Suppressor macrophage treated with lipopolysaccharide for 1 hour (primary cell): ENCODE data around the gene ATP8A2.
A peak's percentile ranks its signal among the peaks of the same experiment; 100 is the strongest.
"Not testable (repeated sequence)": the region's sequence is repeated elsewhere in the genome, so short reads cannot be mapped to it uniquely, and the experiment has no call there.

ENCODE experiments used
- DNase-seq, 3 donors: peaks; one replicate each; pipeline ENCODE4 v3.0.0-alpha.2; 2020 to 2022

The ATP8A2 gene

DNA sequence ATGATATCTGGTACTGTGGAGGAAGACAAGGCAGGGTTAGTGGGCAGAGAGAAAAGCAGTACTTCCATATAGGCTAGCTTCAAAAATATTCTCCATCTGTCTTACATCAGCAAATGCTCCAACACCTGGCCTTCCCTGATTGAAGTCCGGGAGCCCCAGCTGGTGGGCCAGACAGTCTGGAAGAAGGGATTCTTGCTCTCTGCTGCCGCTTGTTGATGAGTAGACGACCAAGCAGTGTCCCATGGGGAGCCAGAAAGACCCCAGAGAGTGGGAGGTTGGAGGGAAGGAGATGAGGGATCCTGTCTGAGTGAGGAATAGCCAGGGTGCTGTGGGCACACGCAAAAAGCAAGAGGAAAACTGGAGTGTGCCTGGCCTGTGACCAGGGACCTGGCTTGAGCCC, 95.1 kb downstream of the ATP8A2 start:
- DNase-seq, result no peak

DNA sequence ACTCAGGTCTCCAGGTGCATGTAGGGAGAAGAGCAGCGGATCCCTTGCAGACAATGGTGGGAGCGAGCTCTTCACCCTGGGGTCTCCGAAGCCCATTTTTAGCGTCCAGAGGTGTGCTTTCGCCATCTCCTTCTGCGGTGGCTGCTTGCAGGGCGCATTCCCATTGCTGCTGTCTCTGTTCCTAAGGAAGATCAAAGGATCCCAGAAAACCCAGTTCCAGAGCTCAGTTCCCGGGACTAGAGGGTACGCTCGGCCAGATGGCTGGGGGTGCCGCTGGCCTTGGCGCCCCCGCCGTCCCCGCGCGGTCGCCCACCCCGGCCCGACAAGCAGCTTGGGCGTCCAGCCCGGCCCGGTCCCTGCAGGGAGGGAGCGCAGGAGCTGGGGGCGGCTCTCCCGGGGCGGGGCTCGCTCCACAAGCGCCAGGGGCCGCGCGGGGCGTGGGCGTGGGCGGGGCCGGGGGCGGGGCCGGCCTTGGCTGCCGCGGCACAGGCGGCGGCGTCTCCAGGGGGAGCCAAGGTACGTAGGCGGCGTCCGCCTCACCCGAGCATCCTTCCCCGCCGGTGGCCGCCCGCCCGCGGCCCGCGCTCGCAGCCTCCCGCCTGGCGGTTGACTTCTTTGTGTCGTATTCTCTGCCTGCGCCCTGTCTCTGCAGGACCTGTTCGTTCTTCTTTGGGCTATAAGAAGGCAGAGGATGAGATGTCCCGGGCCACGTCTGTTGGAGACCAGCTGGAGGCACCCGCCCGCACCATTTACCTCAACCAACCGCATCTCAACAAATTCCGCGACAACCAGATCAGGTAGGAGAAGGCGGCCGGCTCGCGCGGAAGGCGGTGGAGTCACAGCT, 96.8 kb downstream of the ATP8A2 start:
- peak in 1 of 3 donors; percentile 0 for DNase-seq

DNA sequence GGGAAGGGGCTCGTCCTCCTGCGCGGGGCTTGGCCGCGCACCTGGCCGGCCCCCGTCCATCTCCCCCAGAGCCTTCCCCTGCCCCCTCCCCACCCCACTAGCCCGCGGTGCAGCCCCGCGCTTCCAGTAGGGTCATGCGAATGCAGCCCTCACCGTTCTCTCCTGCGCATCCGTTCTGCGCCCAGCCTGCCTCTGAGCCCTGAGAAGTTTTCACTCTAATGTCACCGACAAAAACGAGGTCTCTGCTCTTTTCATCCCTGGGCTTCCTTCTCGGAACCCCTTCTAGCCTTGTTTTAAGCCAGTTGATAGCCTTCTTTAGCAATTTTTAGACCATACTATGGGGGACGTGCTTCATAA, 97.4 kb downstream of the ATP8A2 start:
- no peak for DNase-seq

DNA sequence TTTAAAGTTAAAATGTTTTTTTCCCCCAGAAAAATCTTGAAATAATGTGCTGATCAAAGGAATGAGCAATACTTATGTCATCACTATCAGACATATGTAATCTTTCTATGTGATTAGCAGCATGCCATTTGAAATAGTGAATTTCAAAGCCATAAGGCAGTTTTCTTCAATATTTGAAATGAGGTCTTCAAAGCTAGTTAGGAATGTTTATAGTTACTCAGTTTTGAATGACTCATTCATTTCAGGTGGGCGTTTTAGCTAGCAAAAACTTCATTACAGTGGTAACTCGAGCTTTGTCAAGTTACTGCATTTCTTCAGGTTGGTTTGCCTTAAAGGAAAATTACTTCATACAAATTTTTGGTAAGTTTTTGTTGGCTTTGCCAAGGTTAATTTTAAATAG, 102.1 kb downstream of the ATP8A2 start:
- peak in 1 of 3 donors; percentile 1 for DNase-seq

DNA sequence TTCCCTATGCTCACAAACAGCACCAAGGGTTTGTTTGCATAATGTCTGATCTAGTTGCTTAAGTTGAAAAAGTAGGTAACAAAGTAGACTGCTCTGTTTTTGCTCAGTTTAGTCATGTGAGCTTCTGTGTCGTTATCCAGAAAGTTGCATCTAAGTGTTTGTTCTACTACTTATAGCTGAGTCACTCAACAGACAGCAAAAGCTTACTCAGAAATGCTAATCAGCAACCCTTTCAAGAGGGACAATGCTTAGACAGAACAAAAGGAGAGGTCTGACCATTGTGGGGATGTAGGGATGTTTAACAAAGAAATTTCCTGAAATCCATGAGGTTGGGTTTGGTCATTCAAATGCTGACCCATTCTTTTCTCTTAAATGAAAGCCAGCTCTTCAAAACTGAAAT, 106.4 kb downstream of the ATP8A2 start:
- no peak for DNase-seq

DNA sequence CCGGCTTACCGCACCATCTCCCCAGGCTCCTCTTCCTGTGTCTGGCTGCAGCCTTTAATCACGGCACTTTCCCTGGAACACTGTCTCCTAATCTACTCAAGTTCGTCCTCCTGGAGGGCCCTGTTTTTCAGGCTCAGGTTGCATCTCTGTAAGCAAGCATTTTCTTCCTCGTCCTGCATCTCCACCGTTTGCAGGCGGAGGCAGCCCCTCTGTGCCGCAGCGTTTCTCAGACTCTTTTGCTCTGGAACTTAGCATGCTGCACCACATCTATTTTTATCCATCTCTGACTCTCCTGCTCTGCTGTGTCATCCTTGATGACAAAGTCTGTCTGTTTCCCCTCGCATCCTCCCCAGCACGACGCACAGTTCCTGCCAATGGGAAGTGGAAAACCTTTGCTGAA, 117.5 kb downstream of the ATP8A2 start:
- no peak for DNase-seq

DNA sequence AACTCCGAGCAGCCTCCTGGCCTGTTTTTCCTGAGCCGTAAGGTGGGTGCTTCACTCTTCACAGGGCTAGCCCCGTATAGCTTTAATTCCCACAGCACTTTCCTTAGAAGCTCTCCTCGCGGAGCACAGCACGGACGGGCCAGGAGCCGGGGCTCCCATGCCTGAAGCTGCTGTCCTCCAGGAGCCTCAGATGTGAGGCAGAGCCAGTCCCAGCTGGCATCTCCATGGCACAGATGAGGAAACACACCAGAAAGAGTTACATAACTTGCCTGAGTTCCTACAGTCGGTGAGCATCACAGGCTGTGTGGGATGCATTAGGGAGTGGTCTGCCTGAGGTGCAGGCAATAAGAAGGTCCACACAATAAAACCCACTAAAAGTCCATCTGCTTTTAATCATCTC, 118.5 kb downstream of the ATP8A2 start:
- no peak for DNase-seq

DNA sequence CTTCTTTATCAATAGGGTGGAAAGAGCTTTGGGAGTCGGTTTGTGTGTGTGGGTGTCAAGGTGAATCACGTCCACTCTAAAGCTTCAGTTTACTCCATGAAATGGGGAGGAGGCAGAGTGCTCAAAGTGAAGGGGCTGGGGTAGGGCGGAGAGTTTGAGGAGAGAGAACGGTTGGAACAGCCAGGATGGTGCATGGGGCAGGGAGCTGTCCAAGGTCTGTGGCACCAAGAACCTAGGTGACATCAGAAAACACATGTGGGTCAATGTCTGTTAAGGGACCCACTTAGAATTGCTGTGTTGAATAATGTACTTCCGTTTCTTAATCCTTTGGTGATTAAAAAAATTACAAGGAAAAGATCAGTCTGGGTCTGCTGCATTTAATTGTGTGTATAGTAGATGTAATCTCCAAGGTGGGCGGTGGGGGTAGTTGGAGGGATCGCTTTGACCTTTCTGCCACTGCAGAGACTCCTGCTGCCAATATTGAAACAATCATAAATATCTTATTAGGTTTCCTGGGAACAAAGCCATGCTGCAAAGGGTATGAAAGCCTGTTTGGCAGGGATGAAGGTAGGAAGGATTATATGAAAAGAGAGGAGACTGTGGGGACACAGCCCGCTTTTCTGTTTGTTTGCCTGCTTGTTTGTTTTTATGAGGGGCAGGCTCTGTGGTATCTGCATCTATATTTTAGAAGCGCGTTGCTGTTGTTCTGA, 122.3 kb downstream of the ATP8A2 start:
- no peak for DNase-seq

DNA sequence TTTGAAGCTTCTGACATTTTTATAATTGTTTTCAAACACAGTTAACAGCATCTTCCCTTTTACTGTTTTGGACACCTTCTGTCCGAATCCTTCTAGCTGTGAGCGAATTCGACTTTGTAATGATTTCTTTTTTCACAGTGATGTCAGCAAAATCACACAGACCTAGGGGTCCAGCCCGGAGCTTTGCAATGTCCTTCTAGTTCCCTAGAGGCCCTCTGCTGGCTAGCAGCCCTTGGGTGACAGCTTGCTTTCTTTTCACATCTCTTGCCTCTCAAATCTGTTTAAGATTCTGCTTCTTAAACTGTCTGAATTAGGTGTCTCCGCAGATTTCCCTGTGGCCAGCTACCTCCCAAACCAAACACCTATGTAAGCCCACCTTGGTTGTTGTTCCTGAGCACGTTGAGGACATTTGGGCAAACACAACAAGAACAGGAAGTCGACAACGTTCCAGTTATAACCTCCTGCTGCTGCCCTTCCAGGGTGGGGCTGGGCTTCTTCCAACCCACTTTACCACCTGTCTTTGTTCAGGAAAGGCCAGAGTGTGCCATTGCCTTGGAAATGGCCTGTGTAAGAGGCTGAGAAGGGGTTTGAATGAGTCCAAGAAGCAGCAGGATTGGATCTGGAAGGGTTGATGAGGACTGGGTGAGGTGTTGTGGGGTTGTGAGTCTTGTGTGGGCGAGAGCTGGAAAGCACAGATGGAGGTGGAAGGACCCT, 123.1 kb downstream of the ATP8A2 start:
- DNase-seq, result no peak

DNA sequence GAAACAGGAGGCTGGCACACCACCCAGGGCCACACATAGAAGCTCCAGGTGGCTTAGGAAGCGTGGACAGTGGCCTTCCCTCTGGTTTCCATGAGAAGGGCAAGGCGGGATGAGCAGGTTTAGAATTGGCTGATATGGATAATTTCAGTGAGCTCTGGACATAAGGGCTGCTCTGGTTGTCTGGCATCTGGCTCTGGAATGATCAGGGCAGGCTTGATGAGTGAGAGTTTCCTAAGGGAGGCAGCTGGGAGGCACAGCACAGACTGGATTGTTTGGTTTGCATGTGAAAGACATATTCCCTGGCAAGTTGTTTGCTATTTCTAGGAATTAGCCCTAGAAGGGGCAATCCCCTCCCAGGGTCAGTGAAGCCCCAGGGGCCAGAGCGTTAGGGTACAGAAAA, 129.5 kb downstream of the ATP8A2 start:
- DNase-seq, result no peak

DNA sequence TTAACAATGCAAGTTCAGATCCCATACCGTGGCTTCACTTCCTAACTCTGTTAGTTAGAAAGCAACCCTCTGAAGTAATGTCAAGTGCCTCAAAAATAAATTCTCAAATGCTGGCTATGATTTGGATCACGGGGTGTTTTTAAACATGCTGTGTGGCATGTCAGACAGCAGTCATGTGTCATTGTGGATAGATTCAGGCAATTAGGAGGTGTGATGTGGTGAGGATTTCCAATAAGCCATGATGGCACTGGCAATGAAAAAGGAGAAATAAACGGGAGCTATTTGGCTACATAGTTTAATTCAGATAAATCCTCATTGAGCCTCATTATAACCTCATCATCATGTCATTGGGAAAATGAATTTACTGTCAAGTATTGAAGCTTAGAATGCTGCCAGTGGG, 130.3 kb downstream of the ATP8A2 start:
- no peak for DNase-seq

DNA sequence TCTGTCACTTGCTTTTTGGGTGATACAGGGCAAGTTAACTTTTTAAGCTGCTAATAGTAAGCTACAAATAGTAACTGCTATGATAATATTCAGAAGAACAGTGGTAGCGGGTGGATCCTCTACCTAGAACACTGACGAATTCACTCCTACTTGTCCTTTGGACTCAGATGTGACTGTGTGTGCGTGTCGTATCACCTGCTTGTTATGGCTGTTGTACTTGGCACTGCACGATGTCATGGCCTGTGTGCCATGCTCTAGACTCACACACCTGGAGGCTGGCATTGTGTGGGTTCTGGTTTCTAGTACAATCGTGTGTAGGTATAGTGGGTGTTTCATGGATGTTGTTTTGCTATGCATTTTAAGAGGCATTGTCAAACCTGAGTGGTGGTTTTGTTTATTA, 130.8 kb downstream of the ATP8A2 start:
- no peak for DNase-seq

DNA sequence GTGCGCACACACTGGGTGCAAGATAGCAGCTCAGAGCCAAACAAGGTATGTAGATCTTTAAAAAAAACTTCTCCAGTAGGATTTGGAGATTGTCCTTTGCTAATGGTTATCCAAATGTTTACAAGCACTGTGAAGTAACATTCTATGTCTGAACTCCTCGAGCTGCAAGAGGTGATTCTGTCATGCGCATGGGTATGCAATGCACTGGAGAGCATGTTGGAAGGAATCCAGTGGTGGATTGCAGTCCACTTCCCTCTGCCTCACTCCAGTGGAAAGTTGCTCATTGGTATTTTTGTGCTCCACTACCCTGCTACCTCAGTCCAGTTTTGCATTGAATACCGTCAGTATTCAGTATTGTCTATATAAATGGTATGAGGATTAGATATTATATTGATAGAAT, 132.1 kb downstream of the ATP8A2 start:
- DNase-seq, result no peak

DNA sequence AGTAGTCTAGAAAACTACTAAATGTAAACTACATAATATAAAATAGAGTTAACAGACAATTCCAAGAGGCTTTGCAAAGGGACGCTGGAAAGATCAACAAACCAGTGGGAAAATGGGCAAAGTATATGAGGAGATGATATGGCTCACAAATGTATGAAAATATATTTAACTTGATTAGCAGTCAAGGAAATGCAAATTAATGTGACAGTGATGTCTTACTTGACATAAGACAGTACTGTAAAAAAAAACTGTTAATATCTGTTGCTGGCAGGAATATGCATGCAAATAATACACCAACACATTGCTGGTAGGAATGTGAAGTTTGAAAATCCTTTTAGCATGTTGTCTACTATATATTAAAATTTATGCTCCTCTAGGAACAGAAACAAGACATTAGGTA, 136.1 kb downstream of the ATP8A2 start:
- no peak for DNase-seq

DNA sequence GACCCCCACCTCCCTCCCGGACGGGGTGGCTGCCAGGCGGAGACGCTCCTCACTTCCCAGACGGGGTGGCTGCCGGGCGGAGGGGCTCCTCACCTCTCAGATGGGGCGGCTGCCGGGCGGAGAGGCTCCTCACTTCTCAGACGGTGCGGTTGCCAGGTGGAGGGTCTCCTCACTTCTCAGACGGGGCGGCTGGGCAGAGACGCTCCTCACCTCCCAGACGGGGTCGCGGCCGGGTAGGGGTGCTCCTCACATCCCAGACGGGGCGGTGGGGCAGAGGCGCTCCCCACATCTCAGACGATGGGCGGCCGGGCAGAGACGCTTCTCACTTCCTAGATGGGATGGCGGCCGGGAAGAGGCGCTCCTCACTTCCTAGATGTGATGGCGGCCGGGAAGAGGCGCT, 141.3 kb downstream of the ATP8A2 start:
- not testable (repeated sequence) for DNase-seq

DNA sequence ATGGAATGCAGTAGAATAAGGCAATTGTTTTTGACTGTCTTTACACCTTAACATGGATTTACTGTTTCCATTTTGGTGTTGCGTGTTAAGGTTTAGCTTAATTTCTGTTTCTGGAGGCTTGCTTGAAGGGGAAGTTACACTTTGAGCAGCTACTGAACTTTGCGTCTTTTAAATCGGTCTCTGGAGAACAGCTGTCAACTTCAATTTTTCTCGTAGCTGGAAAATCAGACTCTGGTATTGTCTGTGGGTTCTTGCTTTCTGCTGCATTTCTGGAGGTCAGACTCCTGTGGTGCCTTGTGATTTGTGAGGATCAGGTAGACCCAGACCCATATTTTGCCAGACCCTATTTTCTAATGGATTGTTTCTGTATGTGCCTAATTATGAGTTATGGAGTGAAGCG, 146.7 kb downstream of the ATP8A2 start:
- no peak for DNase-seq

DNA sequence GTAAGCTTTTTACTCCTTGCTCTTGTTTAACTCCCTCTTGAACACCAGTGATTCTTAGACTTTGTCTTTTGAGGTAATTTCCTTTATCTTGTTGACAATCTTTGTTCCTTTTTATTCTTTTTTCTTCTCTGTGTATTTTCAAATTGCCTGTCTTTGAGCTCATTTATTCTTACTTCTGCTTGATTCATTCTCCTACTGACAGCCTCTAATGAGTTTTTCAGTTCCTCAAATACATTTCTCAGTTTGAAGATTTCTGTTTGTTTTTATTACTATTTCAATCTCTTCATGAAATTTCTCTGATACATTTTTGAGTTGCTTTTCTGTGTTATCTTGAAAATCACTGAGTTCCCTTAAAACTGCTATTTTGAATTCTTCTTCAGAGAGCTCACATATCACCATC, 154.1 kb downstream of the ATP8A2 start:
- DNase-seq, result no peak

DNA sequence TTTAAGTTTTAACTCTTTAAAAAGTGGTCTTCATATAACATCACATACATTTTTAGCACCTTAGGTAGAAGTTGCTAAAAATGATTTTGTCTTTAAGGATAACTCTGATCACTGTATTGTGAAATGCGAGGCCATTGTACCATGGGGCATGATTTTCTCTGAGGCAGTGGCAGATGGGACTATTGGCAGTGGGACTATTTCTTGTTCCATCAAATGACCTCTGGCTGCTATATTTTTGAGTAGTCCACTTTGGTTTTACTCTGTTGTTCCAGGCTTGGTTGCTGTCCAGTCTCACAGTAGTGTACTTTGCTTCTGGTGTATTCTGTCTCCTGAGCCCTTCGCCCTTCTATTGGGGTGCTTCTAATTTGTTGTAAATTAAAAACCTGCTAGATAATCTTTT, 156.5 kb downstream of the ATP8A2 start:
- no peak for DNase-seq

DNA sequence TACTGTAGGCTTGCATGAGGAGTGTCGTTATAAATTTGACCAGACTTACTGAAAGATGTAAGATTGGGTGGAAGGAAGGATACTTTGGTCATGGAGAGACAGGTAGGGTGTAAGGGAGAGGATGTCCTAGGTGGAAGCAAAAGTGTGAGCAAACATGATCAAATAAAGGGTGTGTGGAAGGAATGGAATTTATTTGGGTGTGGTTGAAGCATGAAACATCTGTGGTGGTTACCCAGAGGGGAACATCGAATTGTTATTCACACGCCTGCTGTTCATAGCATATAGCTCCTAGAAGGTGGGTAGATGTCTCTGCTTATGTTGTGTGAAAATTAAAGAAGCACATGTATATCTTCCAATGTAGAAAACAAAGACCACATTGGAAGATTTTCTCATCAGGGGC, 157.7 kb downstream of the ATP8A2 start:
- no peak for DNase-seq

DNA sequence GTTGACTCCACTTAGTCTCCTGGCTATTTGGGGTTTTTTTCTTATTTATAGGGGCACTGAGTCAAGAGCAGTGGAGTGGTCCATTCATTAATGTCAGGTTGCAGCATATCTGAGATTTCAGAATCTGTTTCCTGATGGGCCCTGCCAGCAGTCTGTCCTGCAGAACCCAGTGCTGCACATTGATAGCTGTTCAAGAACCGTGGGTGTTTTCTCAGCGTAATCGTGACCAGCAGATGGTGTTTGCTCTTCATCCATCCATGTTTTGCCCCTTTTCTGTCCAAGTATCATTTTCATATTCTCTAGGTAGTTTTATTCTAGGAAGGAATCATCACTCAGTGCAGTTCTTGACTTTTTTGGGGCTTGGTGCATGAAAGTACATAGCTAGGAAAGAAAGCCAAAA, 166.5 kb downstream of the ATP8A2 start:
- DNase-seq, result no peak

DNA sequence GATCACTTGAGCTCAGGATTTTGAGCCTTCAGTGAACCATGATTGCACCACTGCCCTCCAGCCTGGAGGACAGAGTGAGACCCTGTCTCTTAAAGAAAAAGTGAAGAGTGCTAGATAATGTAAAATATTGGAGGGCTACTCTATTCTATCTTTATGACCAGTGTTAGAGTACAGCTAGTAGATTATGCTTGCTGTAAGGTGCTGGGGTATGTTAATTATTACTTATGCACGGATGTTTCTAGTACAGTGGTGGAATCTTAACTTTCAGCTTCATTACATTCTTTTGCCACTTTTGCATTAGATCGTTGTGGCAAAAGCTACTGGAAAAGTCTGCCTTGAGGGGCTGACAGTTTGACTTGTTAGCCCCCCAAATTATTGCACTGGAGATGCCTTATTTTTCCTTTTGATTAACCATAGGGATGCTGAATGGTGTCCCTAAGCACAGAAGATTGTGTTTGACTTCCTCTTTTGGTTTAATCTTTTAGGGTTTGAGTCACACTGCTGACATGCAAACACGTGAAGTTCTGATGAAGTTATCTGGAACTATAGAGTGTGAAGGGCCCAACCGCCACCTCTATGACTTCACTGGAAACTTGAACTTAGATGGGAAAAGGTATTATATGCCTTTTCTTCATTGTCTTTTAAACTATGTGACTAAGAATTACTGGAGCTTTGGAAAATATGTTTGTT, 169.8 kb downstream of the ATP8A2 start:
- no peak for DNase-seq

DNA sequence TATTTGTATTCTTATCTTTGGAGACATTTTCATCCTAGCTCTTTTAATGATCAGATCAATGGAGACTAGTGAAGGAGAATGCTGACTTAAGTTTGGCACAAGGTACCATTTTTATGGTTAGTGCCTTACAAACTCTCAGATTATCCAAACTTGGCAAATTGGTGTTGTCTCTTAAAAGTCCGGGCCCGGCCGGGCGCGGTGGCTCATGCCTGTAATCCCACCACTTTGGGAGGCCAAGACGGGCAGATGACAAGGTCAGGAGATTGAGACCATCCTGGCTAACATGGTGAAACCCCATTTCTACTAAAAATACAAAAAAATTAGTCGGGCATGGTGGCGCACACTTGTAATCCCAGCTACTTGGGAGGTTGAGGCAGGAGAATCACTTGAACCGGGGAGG, 177.2 kb downstream of the ATP8A2 start:
- DNase-seq, result not testable (repeated sequence)

DNA sequence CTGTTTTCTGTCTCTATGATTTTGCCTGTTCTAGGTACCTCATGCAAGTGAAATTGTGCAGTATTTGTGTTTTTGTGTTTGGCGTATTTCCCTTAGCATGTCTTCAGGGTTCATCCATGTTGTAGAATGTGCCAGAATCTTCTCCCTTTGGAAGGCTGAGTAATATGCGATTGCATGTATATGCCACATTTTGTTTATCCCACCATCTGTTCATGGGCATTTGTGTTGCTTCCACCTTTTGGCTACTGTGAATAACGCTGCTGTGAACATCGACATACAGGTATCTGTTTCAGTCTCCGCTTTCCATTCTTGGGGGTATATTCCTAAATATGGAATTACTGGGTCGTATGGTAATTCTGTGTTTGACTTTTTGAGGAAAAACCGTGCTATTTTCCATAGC, 190.0 kb downstream of the ATP8A2 start:
- DNase-seq, result no peak
